Measurements from ENCODE around the gene CBX6. TPM values are rescaled to one million over a fixed set of nuclear protein-coding genes. Genes with fewer than 3 reads are reported as not detected.

The CBX6 gene
- total RNA-seq, 1 experiment from 2014 or later: 90.0 TPM

DNA sequence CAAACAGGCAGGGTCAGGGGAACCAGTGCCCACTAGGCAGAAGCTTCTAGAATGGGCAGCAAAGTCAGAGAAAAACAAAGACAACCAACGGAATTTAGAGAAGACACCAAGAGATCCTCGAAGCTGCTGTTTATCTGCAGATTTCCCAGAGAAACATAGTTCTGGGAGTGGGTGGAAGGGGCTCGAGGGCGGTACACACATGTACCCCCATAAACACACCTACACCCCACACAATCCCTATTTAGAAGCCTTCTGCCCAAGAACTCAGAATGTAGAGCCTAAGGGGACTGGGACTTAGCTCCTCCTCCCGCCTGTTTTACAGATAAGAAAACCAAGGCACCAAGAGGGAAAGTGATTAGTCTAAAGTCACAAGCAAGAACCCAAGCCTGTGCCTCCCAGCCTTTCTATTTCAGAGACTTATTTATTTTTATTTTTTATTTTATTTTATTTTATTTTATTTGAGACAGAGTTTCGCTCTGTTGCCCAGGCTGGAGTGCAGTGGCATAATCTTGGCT is 34.5 kb downstream of the CBX6 start (continued):
- TF ChIP-seq, protein P1, sequence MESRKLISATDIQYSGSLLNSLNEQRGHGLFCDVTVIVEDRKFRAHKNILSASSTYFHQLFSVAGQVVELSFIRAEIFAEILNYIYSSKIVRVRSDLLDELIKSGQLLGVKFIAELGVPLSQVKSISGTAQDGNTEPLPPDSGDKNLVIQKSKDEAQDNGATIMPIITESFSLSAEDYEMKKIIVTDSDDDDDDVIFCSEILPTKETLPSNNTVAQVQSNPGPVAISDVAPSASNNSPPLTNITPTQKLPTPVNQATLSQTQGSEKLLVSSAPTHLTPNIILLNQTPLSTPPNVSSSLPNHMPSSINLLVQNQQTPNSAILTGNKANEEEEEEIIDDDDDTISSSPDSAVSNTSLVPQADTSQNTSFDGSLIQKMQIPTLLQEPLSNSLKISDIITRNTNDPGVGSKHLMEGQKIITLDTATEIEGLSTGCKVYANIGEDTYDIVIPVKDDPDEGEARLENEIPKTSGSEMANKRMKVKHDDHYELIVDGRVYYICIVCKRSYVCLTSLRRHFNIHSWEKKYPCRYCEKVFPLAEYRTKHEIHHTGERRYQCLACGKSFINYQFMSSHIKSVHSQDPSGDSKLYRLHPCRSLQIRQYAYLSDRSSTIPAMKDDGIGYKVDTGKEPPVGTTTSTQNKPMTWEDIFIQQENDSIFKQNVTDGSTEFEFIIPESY (IDR thresholded peaks at IDR 0.05; ENCODE audit: extremely low read depth, insufficient replicate concordance, low read length): no peak
- TF ChIP-seq ELF1 (IDR thresholded peaks at IDR 0.05; ENCODE audit: borderline replicate concordance, low read depth) (no peak), CBX3 (IDR thresholded peaks at IDR 0.05; ENCODE audit: low read depth) (no peak)

DNA sequence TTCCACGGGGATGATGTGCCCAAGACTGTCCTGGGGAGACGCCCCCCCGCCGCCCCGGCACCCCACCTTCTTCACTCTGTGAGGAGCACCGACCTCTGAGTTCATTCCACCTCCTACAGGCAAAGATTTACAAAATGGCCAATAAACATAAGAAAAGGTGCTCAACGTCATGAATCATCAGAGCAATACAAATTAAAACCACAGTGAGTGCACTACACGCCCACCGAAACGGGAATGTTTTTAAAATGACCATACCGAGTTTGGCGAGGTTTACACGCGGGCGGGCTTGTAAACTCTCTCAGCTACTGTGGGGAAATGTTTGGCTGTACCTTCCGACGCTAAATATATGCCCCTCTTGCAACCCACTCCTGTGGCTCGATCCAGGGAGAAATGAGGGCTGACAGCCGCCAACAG is 36.1 kb downstream of the CBX6 start:
- peak overlapping the region; percentile 51 for H3K4me2 ChIP-seq (ENCODE audit: low read length)
- no peak overlapping the region for H3K9ac ChIP-seq (ENCODE audit: low read length)
- ChIA-PET CTCF (no interaction called here), RAD21 (ENCODE audit: low non-redundant PET in 1 of 2, low total read pairs in 2 of 2, uncharacterized antibody in 2 of 2, unreplicated experiment in 2 of 2) (no interaction called here), POLR2A (no interaction called here)
- BruUV-seq (replicated peaks): no TSS peak
- no peak overlapping the region for H3K4me3 ChIP-seq (replicated peaks in 1 of 2; ENCODE audit: low read depth in 1 of 2, low read length in 2 of 2)
- 0 out of 2 replicates have a peak, but pooled peaks have one; percentile 17 for ATAC-seq
- TF ChIP-seq EZH2phosphoT487 (IDR thresholded peaks at IDR 0.05; ENCODE audit: borderline replicate concordance) (no peak), JUND (IDR thresholded peaks at IDR 0.05) (no peak), CEBPB (IDR thresholded peaks at IDR 0.05; ENCODE audit: low read depth) (no peak), MAX (IDR thresholded peaks at IDR 0.05) (no peak), SRF (IDR thresholded peaks at IDR 0.05; ENCODE audit: low read depth) (no peak), ZFX (IDR thresholded peaks at IDR 0.05) (no peak), YY1 (IDR thresholded peaks at IDR 0.05; ENCODE audit: extremely low read depth, insufficient replicate concordance, low read depth, low read length) (no peak), ZNF274 (IDR thresholded peaks at IDR 0.05; ENCODE audit: low read depth, low read length) (no peak), TCF7L2 (IDR thresholded peaks at IDR 0.05; ENCODE audit: borderline replicate concordance, extremely low read depth, insufficient read depth, insufficient read length) (no peak)
- TF ChIP-seq, protein P2, sequence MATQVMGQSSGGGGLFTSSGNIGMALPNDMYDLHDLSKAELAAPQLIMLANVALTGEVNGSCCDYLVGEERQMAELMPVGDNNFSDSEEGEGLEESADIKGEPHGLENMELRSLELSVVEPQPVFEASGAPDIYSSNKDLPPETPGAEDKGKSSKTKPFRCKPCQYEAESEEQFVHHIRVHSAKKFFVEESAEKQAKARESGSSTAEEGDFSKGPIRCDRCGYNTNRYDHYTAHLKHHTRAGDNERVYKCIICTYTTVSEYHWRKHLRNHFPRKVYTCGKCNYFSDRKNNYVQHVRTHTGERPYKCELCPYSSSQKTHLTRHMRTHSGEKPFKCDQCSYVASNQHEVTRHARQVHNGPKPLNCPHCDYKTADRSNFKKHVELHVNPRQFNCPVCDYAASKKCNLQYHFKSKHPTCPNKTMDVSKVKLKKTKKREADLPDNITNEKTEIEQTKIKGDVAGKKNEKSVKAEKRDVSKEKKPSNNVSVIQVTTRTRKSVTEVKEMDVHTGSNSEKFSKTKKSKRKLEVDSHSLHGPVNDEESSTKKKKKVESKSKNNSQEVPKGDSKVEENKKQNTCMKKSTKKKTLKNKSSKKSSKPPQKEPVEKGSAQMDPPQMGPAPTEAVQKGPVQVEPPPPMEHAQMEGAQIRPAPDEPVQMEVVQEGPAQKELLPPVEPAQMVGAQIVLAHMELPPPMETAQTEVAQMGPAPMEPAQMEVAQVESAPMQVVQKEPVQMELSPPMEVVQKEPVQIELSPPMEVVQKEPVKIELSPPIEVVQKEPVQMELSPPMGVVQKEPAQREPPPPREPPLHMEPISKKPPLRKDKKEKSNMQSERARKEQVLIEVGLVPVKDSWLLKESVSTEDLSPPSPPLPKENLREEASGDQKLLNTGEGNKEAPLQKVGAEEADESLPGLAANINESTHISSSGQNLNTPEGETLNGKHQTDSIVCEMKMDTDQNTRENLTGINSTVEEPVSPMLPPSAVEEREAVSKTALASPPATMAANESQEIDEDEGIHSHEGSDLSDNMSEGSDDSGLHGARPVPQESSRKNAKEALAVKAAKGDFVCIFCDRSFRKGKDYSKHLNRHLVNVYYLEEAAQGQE (IDR thresholded peaks at IDR 0.05; ENCODE audit: low read depth): no peak
- H2AFZ ChIP-seq (ENCODE audit: low read depth, low read length, poor library complexity, severe bottlenecking): no peak overlapping the region
- no peaks in the 10 kb centered on the region for H3K36me3 ChIP-seq (ENCODE audit: control insufficient read depth in 1 of 2, insufficient read depth in 2 of 2, low read length in 2 of 2)
- H3K27ac ChIP-seq (ENCODE audit: low read depth, low read length): no peak overlapping the region
- no peaks in the 10 kb centered on the region for H3K9me3 ChIP-seq (ENCODE audit: control insufficient read depth in 1 of 2, insufficient read depth in 1 of 2, low read depth in 1 of 2, low read length in 2 of 2)
- H3K4me1 ChIP-seq (ENCODE audit: control insufficient read depth in 1 of 2, insufficient read depth in 2 of 2, low read length in 2 of 2): peaks cover 10 to 31% of the 10 kb centered on the region in 2 experiments
- no peaks in the 10 kb centered on the region for H4K20me1 ChIP-seq (ENCODE audit: insufficient read depth)
- no peaks in the 10 kb centered on the region for H3K9me2 ChIP-seq (ENCODE audit: insufficient read depth)
- H3K27me3 ChIP-seq (ENCODE audit: insufficient read depth, low read length): no peaks in the 10 kb centered on the region
- intact Hi-C loops (cut with micrococcal nuclease): no loop called here
- H3K79me2 ChIP-seq (ENCODE audit: insufficient read depth, low read length): no peaks in the 10 kb centered on the region
- no peak for DNase-seq (ENCODE audit: low read depth, low spot score)

All from HCT116 (cell line).